ENCODE results near the gene NOD1.
"Not testable (repeated sequence)": the region's sequence is repeated elsewhere in the genome, so short reads cannot be mapped to it uniquely, and the experiment has no call there.

The NOD1 gene

GRCh38 chr7:30424506-30424905 is 54.1 kb downstream of the NOD1 start:
- no peak overlapping the region for H3K4me3 ChIP-seq (ENCODE audit: low read depth, low read length)
- H3K9ac ChIP-seq, result no peak overlapping the region
- no peaks in the 10 kb centered on the region for H3K27me3 ChIP-seq (ENCODE audit: control insufficient read depth, insufficient read depth, low read length)
- no peaks in the 10 kb centered on the region for H3K9me3 ChIP-seq (ENCODE audit: control insufficient read depth, low read length)
- peaks cover 6% of the 10 kb centered on the region for H3K4me1 ChIP-seq
- H2AFZ ChIP-seq, result no peak overlapping the region
- no peak overlapping the region for H3K4me2 ChIP-seq (ENCODE audit: low read length)
- no peaks in the 10 kb centered on the region for H3K36me3 ChIP-seq (ENCODE audit: control insufficient read depth, insufficient read depth, low read length)
- no peaks in the 10 kb centered on the region for H3K79me2 ChIP-seq
- TF ChIP-seq CTCF (IDR thresholded peaks at IDR 0.05), result no peak
- no peak overlapping the region for H3K27ac ChIP-seq

GRCh38 chr7:30423788-30424505 is 54.6 kb downstream of the NOD1 start:
- Histone ChIP-seq H3K4me1 (peaks cover 2% of the 10 kb centered on the region), H3K36me3 (ENCODE audit: control insufficient read depth, insufficient read depth, low read length) (no peaks in the 10 kb centered on the region)
- TF ChIP-seq CTCF (IDR thresholded peaks at IDR 0.05), result no peak

GRCh38 chr7:30422922-30423321 is 55.7 kb downstream of the NOD1 start:
- no peaks in the 10 kb centered on the region for H3K36me3 ChIP-seq (ENCODE audit: control insufficient read depth, insufficient read depth, low read length)
- no peaks in the 10 kb centered on the region for H3K9me3 ChIP-seq (ENCODE audit: control insufficient read depth, low read length)
- no peaks in the 10 kb centered on the region for H3K79me2 ChIP-seq
- no peak overlapping the region for H3K4me2 ChIP-seq (ENCODE audit: low read length)
- TF ChIP-seq CTCF (IDR thresholded peaks at IDR 0.05), result no peak
- no peak overlapping the region for H2AFZ ChIP-seq
- no peak overlapping the region for H3K9ac ChIP-seq
- no peak overlapping the region for H3K27ac ChIP-seq
- no peaks in the 10 kb centered on the region for H3K27me3 ChIP-seq (ENCODE audit: control insufficient read depth, insufficient read depth, low read length)
- H3K4me3 ChIP-seq (ENCODE audit: low read depth, low read length), result no peak overlapping the region
- no peaks in the 10 kb centered on the region for H3K4me1 ChIP-seq

More at GRCh38 chr7:30423788-30424505, 54.6 kb downstream of the NOD1 start:
- Histone ChIP-seq H3K79me2 (no peaks in the 10 kb centered on the region), H3K4me3 (ENCODE audit: low read depth, low read length) (no peak overlapping the region), H3K9ac (no peak overlapping the region), H2AFZ (no peak overlapping the region), H3K27ac (no peak overlapping the region), H3K4me2 (ENCODE audit: low read length) (no peak overlapping the region), H3K27me3 (ENCODE audit: control insufficient read depth, insufficient read depth, low read length) (no peaks in the 10 kb centered on the region), H3K9me3 (ENCODE audit: control insufficient read depth, low read length) (no peaks in the 10 kb centered on the region)

- Histone ChIP-seq H3K79me2 (no peaks in the 10 kb centered on the region), H3K9me3 (ENCODE audit: control insufficient read depth, low read length) (no peaks in the 10 kb centered on the region), H2AFZ (no peak overlapping the region), H3K27me3 (ENCODE audit: control insufficient read depth, insufficient read depth, low read length) (no peaks in the 10 kb centered on the region), H3K27ac (no peak overlapping the region), H3K4me3 (ENCODE audit: low read depth, low read length) (no peak overlapping the region), H3K36me3 (ENCODE audit: control insufficient read depth, insufficient read depth, low read length) (no peaks in the 10 kb centered on the region), H3K4me1 (no peaks in the 10 kb centered on the region), H3K9ac (no peak overlapping the region), H3K4me2 (ENCODE audit: low read length) (no peak overlapping the region)
- no peak for TF ChIP-seq CTCF (IDR thresholded peaks at IDR 0.05)
Measured at GRCh38 chr7:30421647-30422196, 56.9 kb downstream of the NOD1 start.

GRCh38 chr7:30420662-30421061 is 57.9 kb downstream of the NOD1 start:
- TF ChIP-seq CTCF (IDR thresholded peaks at IDR 0.05), result no peak
- no peaks in the 10 kb centered on the region for H3K9me3 ChIP-seq (ENCODE audit: control insufficient read depth, low read length)

GRCh38 chr7:30420080-30420479 is 58.5 kb downstream of the NOD1 start:
- H3K4me2 ChIP-seq (ENCODE audit: low read length); H3K9ac ChIP-seq; H3K79me2 ChIP-seq; H3K4me1 ChIP-seq; H3K9me3 ChIP-seq (ENCODE audit: control insufficient read depth, low read length); H3K4me3 ChIP-seq (ENCODE audit: low read depth, low read length); H3K27me3 ChIP-seq (ENCODE audit: control insufficient read depth, insufficient read depth, low read length); H2AFZ ChIP-seq; H3K27ac ChIP-seq; H3K36me3 ChIP-seq (ENCODE audit: control insufficient read depth, insufficient read depth, low read length): not testable (repeated sequence)

More at GRCh38 chr7:30420662-30421061, 57.9 kb downstream of the NOD1 start:
- H3K27ac ChIP-seq, result no peak overlapping the region
- H3K4me1 ChIP-seq, result no peaks in the 10 kb centered on the region
- no peak overlapping the region for H3K9ac ChIP-seq
- H2AFZ ChIP-seq, result no peak overlapping the region
- H3K4me2 ChIP-seq (ENCODE audit: low read length), result no peak overlapping the region
- no peaks in the 10 kb centered on the region for H3K27me3 ChIP-seq (ENCODE audit: control insufficient read depth, insufficient read depth, low read length)
- no peaks in the 10 kb centered on the region for H3K36me3 ChIP-seq (ENCODE audit: control insufficient read depth, insufficient read depth, low read length)
- H3K4me3 ChIP-seq (ENCODE audit: low read depth, low read length), result no peak overlapping the region
- H3K79me2 ChIP-seq, result no peaks in the 10 kb centered on the region

All from parathyroid adenoma (tissue), 2 donors.